Keratinocyte (primary cell): ENCODE measurements around the gene HDGFL2.

Experiments
- EZH2 ChIP-seq: IDR thresholded peaks from one replicate; pipeline ENCODE4 v1.6.1; 2012; ENCODE audit warnings: inconsistent platforms, mild to moderate bottlenecking, low read length, moderate library complexity
- TF ChIP-seq, protein P1 (sequence below), 3 experiments: IDR thresholded peaks in 1 of 3; conservative IDR thresholded peaks in 1 of 3; optimal IDR thresholded peaks in 1 of 3; 2 replicates in 2 of 3; 3 replicates in 1 of 3; pipeline versions ENCODE3 to v1.5.1; 2011; ENCODE audit warnings: low read length in 3 of 3, mild to moderate bottlenecking in 3 of 3, moderate library complexity in 2 of 3, control low read depth in 1 of 3, inconsistent platforms in 1 of 3; ENCODE audit not compliant: insufficient read depth in 2 of 3; ENCODE audit errors: extremely low read depth in 1 of 3

GRCh38 chr19:4503825-4504170, 31.7 kb downstream of the HDGFL2 start:
- TF ChIP-seq, protein P1, sequence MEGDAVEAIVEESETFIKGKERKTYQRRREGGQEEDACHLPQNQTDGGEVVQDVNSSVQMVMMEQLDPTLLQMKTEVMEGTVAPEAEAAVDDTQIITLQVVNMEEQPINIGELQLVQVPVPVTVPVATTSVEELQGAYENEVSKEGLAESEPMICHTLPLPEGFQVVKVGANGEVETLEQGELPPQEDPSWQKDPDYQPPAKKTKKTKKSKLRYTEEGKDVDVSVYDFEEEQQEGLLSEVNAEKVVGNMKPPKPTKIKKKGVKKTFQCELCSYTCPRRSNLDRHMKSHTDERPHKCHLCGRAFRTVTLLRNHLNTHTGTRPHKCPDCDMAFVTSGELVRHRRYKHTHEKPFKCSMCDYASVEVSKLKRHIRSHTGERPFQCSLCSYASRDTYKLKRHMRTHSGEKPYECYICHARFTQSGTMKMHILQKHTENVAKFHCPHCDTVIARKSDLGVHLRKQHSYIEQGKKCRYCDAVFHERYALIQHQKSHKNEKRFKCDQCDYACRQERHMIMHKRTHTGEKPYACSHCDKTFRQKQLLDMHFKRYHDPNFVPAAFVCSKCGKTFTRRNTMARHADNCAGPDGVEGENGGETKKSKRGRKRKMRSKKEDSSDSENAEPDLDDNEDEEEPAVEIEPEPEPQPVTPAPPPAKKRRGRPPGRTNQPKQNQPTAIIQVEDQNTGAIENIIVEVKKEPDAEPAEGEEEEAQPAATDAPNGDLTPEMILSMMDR (optimal IDR thresholded peaks at IDR 0.05 in 1 of 3, IDR thresholded peaks at IDR 0.05 in 1 of 3, conservative IDR thresholded peaks at IDR 0.05 in 1 of 3; ENCODE audit: extremely low read depth in 1 of 3, insufficient read depth in 2 of 3, low read length in 3 of 3) = no peak
- no peak for TF ChIP-seq EZH2
